ENCODE data around the gene KRT73. TPM values are rescaled to one million over a fixed set of nuclear protein-coding genes. Genes with fewer than 3 reads are reported as not detected.

Gene KRT73
- total and polyA plus RNA-seq, 2 experiments from 2014 or later: not detected

- no peak for TF ChIP-seq ZNF462 (CRISPR knock-in tag; IDR thresholded peaks at IDR 0.05)
- no peak for TF ChIP-seq EZH2 (IDR thresholded peaks at IDR 0.05; ENCODE audit: low read depth, unreplicated experiment)
- no peak for TF ChIP-seq JUNB (IDR thresholded peaks at IDR 0.05; ENCODE audit: unreplicated experiment)
Observed at GRCh38 chr12:52580496-52580895, 37.9 kb downstream of the KRT73 start (continued).

GRCh38 chr12:52579468-52580465, 38.6 kb downstream of the KRT73 start:
- H3K9me2 ChIP-seq (ENCODE audit: insufficient read depth): no peaks in the 10 kb centered on the region
- H3K4me1 ChIP-seq (ENCODE audit: insufficient read depth): no peaks in the 10 kb centered on the region
- H3K4me3 Mint-ChIP-seq: no peak overlapping the region
- no peaks in the 10 kb centered on the region for H3K27me3 ChIP-seq (ENCODE audit: insufficient read depth)
- H3K36me3 ChIP-seq (ENCODE audit: insufficient read depth): no peaks in the 10 kb centered on the region
- no peaks in the 10 kb centered on the region for H3K36me3 Mint-ChIP-seq (ENCODE audit: low read depth)
- no peak overlapping the region for H3K27ac ChIP-seq (ENCODE audit: low read depth)
- DNase-seq (ENCODE audit: low spot score): no peak
- no peaks in the 10 kb centered on the region for H3F3A ChIP-seq (replicated peaks; ENCODE audit: low read depth)
- no peaks in the 10 kb centered on the region for H4K20me1 ChIP-seq (replicated peaks; ENCODE audit: insufficient read depth)
- H3K4me3 ChIP-seq: no peak overlapping the region
- no peak overlapping the region for H3K27ac Mint-ChIP-seq
- no peak for ATAC-seq
- H2AFZ ChIP-seq: no peak overlapping the region
- H3K27me3 Mint-ChIP-seq (ENCODE audit: insufficient read depth, low read depth, poor library complexity): peaks cover 9% of the 10 kb centered on the region
- H3K4me2 ChIP-seq: no peak overlapping the region
- no peaks in the 10 kb centered on the region for H3K79me2 ChIP-seq (replicated peaks; ENCODE audit: insufficient read depth)
- H3K4me1 Mint-ChIP-seq: peaks cover 4% of the 10 kb centered on the region
- no peaks in the 10 kb centered on the region for H3K9me3 Mint-ChIP-seq
- TF ChIP-seq ZNF114 (CRISPR knock-in tag; IDR thresholded peaks at IDR 0.05) (no peak), POLR2AphosphoS5 (IDR thresholded peaks at IDR 0.05; ENCODE audit: low read depth) (no peak), CTCF (conservative IDR thresholded peaks at IDR 0.05; ENCODE audit: low read depth in 2 of 2) (no peak), ETS1 (IDR thresholded peaks at IDR 0.05) (no peak), EZH2phosphoT487 (IDR thresholded peaks at IDR 0.05; ENCODE audit: unreplicated experiment) (no peak), NANOG (IDR thresholded peaks at IDR 0.05; ENCODE audit: borderline replicate concordance) (no peak), ZNF331 (CRISPR knock-in tag; IDR thresholded peaks at IDR 0.05; ENCODE audit: low read depth) (no peak), EZH2 (IDR thresholded peaks at IDR 0.05; ENCODE audit: low read depth, unreplicated experiment) (no peak), REST (IDR thresholded peaks at IDR 0.05; ENCODE audit: unreplicated experiment) (no peak)

Data from GM23338 (cell line).